Smooth muscle cell (in vitro differentiated cells): ENCODE results near the gene RPL14. TPM values are rescaled to one million over a fixed set of nuclear protein-coding genes. Genes with fewer than 3 reads are reported as not detected.

Experiments used
- DNase-seq: peaks from one replicate; lab custom pipeline; 2025; ENCODE audit not compliant: unreplicated experiment; lab: John Stamatoyannopoulos, UW
- H2AFZ ChIP-seq: fragments of 200-600 bp; sonication (generic); 2 replicates; pipeline ENCODE4 v1.6.0; 2016; ENCODE audit warnings: antibody characterized with exemption, low read depth, mild to moderate bottlenecking
- H3F3A ChIP-seq: fragments of 200-600 bp; sonication (generic); 2 replicates; pipeline ENCODE4 v1.6.0; 2017; ENCODE audit warnings: antibody characterized with exemption, low read depth
- H3K27ac ChIP-seq: fragments of 200-600 bp; sonication (generic); 2 replicates; pipeline ENCODE4 v1.5.1; 2016; ENCODE audit warnings: low read depth, mild to moderate bottlenecking
- H3K27me3 ChIP-seq: fragments of 200-600 bp; sonication (generic); 2 replicates; pipeline ENCODE4 v1.6.1; 2016; ENCODE audit warnings: low read depth, mild to moderate bottlenecking
- H3K36me3 ChIP-seq: fragments of 200-600 bp; sonication (generic); 2 replicates; pipeline ENCODE4 v1.5.1; 2016; ENCODE audit warnings: low read depth
- H3K4me1 ChIP-seq: fragments of 200-600 bp; sonication (generic); 2 replicates; pipeline ENCODE4 v1.5.1; 2016; ENCODE audit warnings: low read depth
- H3K4me2 ChIP-seq: fragments of 200-600 bp; sonication (generic); 2 replicates; pipeline ENCODE4 v1.6.0; 2016; ENCODE audit warnings: mild to moderate bottlenecking
- H3K4me3 ChIP-seq: fragments of 200-600 bp; sonication (generic); 2 replicates; pipeline ENCODE4 v1.5.1; 2016; ENCODE audit warnings: mild to moderate bottlenecking
- H3K79me2 ChIP-seq: fragments of 200-600 bp; sonication (generic); 2 replicates; pipeline ENCODE4 v1.6.0; 2016; ENCODE audit warnings: low read depth, mild to moderate bottlenecking
- H3K9ac ChIP-seq: fragments of 200-600 bp; sonication (generic); 2 replicates; pipeline ENCODE4 v1.6.0; 2016; ENCODE audit warnings: low read depth
- H3K9me3 ChIP-seq: fragments of 200-600 bp; sonication (generic); replicated peaks from 2 replicates; pipeline ENCODE4 v1.5.1; 2016; ENCODE audit warnings: low read depth
- H4K20me1 ChIP-seq: fragments of 200-600 bp; sonication (generic); 2 replicates; pipeline ENCODE4 v1.6.0; 2016; ENCODE audit warnings: low read depth
- CTCF ChIP-seq: fragments of 200-600 bp; sonication (generic); IDR thresholded peaks from 2 replicates; pipeline ENCODE4 v1.5.1; 2017; ENCODE audit warnings: borderline replicate concordance, mild to moderate bottlenecking, antibody characterized with exemption; ENCODE audit not compliant: insufficient read depth, poor library complexity, severe bottlenecking
- WGBS: methylation state at CpG from one replicate; pipeline ENCODE4 v1.1.7; 2016; ENCODE audit warnings: low lambda C conversion rate; 5-methylcytosine and 5-hydroxymethylcytosine counted together
- polyA plus RNA-seq: library from polyadenylated mRNA; unstranded; fragments of >200 nt; fragmentation: Nextera tagmentation; extraction: Ambion mirVana; gene quantifications from 2 replicates; pipeline ENCODE4 v1.2.1, GENCODE V29; 2016
- total RNA-seq: library from RNA; depleted of rRNA; stranded (reverse); fragments of >200 nt; gene quantifications from 2 replicates; pipeline ENCODE4 v1.2.3, GENCODE V29; 2014

The RPL14 gene
- total and polyA plus RNA-seq, 2 experiments from 2014 or later: 396 to 403 TPM

GRCh38 chr3:40470701-40471100 lies 13.6 kb downstream of the RPL14 start:
- Histone ChIP-seq H3K9me3 (no peaks in the 10 kb centered on the region), H2AFZ (no peak overlapping the region), H3K79me2 (no peaks in the 10 kb centered on the region), H3K9ac (no peak overlapping the region), H3F3A (no peaks in the 10 kb centered on the region), H3K4me2 (no peak overlapping the region), H3K27ac (no peak overlapping the region), H3K27me3 (no peaks in the 10 kb centered on the region), H4K20me1 (no peaks in the 10 kb centered on the region), H3K4me3 (no peak overlapping the region), H3K36me3 (no peaks in the 10 kb centered on the region), H3K4me1 (no peaks in the 10 kb centered on the region)
- DNase-seq: no peak
- no peak for TF ChIP-seq CTCF
- 86% methylated on average over 4 of the region's 4 CpGs for WGBS

DNA sequence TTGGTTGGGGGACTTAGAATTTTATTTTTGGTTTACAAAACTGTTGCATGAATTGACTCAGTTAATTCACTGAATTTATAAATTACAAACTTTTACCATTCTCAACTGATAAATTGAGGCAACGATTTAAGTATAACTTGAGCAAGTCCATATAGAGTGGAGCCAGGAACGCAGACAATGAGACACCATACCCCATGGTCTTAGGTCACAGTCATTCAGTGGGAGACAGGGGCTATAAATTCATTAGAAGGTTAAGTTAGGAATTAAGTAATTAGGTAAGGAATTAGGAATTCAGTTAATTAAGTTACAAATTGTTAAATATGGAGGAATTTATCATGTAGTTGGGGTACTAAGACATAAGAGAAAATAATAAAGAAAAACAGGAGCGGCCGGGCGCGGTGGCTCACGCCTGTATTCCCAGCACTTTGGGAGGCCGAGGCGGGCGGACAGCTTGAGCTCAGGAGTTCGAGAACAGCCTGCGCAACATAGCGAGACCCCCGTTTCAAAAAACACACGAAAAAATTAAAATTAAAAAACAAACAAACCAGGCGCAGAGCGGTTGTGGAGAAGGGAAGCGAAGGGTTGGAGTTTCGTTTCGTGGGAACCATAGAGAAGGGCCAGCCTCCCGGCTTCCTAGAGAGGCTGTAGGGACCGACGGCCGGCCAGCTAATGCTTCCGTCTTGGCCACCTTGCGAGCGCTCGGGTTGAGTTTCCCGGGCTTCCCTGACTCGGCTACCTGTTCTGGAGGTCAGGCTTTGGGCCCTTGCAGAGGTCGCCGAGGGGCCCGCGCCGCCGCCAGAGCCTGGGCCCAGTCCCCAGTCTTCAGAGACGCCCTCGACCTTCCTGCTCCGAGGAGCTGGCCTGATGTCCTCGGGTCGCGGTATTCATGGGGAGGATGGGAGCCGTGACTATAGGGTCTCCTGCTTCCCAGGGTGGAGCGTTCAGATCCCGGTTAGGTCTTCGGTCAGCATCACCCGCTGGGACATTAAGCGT lies 19.6 kb downstream of the RPL14 start, which contains the start of gene ZNF619:
Gene ZNF619, plus strand, starts transcription at position 645 of the 993 bp plus-strand sequence. CDS start 858 bp downstream, outside the sequence.
- no peaks in the 10 kb centered on the region for H3K36me3 ChIP-seq
- H3K4me1 ChIP-seq: peaks cover 7% of the 10 kb centered on the region
- peak within 1 kb of the TSS; percentile 100 for H2AFZ ChIP-seq
- H3K27ac ChIP-seq: no peak within 1 kb of the TSS
- H3K4me2 ChIP-seq: peak within 1 kb of the TSS; percentile 88
- no peaks in the 10 kb centered on the region for H3K9me3 ChIP-seq
- WGBS: 22% methylated on average over 48 of the region's 48 CpGs
- no peaks in the 10 kb centered on the region for H3K79me2 ChIP-seq
- no peak for TF ChIP-seq CTCF
- H3K9ac ChIP-seq: peak within 1 kb of the TSS; percentile 86
- H3K4me3 ChIP-seq: peak within 1 kb of the TSS; percentile 92
- H4K20me1 ChIP-seq: no peaks in the 10 kb centered on the region
- no peak for DNase-seq
- no peaks in the 10 kb centered on the region for H3K27me3 ChIP-seq
- no peaks in the 10 kb centered on the region for H3F3A ChIP-seq

GRCh38 chr3:40477666-40478065 lies 20.5 kb downstream of the RPL14 start:
- Histone ChIP-seq H3F3A (no peaks in the 10 kb centered on the region), H4K20me1 (no peaks in the 10 kb centered on the region), H3K4me3 (peak overlapping the region; percentile 92), H3K27ac (no peak overlapping the region), H2AFZ (peak overlapping the region; percentile 100), H3K4me1 (peaks cover 7% of the 10 kb centered on the region), H3K9ac (peak overlapping the region; percentile 86), H3K79me2 (no peaks in the 10 kb centered on the region), H3K9me3 (no peaks in the 10 kb centered on the region), H3K36me3 (no peaks in the 10 kb centered on the region), H3K4me2 (peak overlapping the region; percentile 88), H3K27me3 (no peaks in the 10 kb centered on the region)
- no peak for DNase-seq
- no peak for TF ChIP-seq CTCF
- 75% methylated on average over 4 of the region's 4 CpGs for WGBS
